Activated B cell treated with CpG ODN at 0.5 μM for 24 hours (primary cell): Measurements from ENCODE around the gene GSDME. TPM values are rescaled to one million over a fixed set of nuclear protein-coding genes. Genes with fewer than 3 reads are reported as not detected.

Experiments used
- ATAC-seq: fragments of 200-7000 bp; cut with Tn5 transposase; one replicate; pipeline ENCODE4 v1.10.0; 2021; ENCODE audit warnings: low read depth, mild to moderate bottlenecking, moderate library complexity
- CTCF ChIA-PET: fragments of 350-600 bp; sonication (Branson Sonifier 250); formaldehyde crosslinking; loops from one replicate; lab custom pipeline; 2021; ENCODE audit warnings: antibody characterized with exemption; lab: Charles Lee
- POLR2A ChIA-PET: fragments of 350-600 bp; sonication (Branson Sonifier 250); formaldehyde crosslinking; loops from one replicate; lab custom pipeline; 2021; ENCODE audit warnings: antibody characterized with exemption; lab: Charles Lee
- DNase-seq: peaks from one replicate; pipeline ENCODE4 v3.0.0; 2022
- H3K27ac Mint-ChIP-seq: one replicate; pipeline ENCODE4 v1.8.0; 2020; ENCODE audit warnings: mixed read lengths
- H3K27me3 Mint-ChIP-seq: one replicate; pipeline ENCODE4 v1.8.0; 2021; ENCODE audit warnings: mixed read lengths
- H3K36me3 Mint-ChIP-seq: one replicate; pipeline ENCODE4 v1.8.0; 2021; ENCODE audit warnings: low read depth, mixed read lengths
- H3K4me1 Mint-ChIP-seq: one replicate; pipeline ENCODE4 v1.8.0; 2021; ENCODE audit warnings: mixed read lengths
- H3K4me3 Mint-ChIP-seq: one replicate; pipeline ENCODE4 v1.8.0; 2020; ENCODE audit warnings: mild to moderate bottlenecking, mixed read lengths
- H3K9me3 Mint-ChIP-seq: one replicate; pipeline ENCODE4 v1.8.0; 2020; ENCODE audit warnings: mixed read lengths
- intact Hi-C: fragments of 100-400 bp; cut with micrococcal nuclease; formaldehyde crosslinking; loops from one replicate; pipeline ENCODE4 v1.15.1; 2024
- total RNA-seq: library from RNA; stranded (reverse); gene quantifications from 2 replicates; pipeline ENCODE4 v1.2.3, GENCODE V29; 2022
- TF ChIP-seq, protein P1 (sequence below): fragments of 200-600 bp; IDR thresholded peaks from one replicate; pipeline ENCODE4 v1.8.0; 2022; ENCODE audit warnings: antibody characterized with exemption, mild to moderate bottlenecking

The GSDME gene
- total RNA-seq, 1 donor from 2014 or later: 4.1 TPM

DNA sequence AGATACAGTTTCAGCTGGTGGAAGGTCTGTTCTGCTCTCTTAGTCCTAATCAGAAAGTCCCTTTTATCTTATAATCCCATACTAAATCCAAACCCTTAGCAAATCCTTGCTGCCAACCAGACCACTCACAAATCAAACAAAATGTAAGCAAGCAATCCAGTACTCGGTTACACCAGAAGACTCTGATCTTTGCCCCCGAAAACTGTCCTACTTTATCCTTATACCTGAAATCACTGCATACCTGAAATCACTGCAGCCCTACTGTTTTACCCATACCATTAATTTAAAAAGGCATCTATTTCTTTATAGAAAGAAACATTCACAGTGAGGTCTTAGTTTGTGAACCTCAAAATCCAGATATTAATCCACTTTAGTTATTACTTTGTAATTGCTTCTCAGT is 64.7 kb downstream of the GSDME start:
- H3K4me1 Mint-ChIP-seq: no peaks in the 10 kb centered on the region
- H3K4me3 Mint-ChIP-seq: no peak overlapping the region
- DNase-seq (no peak), ATAC-seq (no peak)
- H3K36me3 Mint-ChIP-seq: peaks cover 42% of the 10 kb centered on the region
- ChIA-PET POLR2A (no interaction called here), CTCF (no interaction called here)
- TF ChIP-seq, protein P1, sequence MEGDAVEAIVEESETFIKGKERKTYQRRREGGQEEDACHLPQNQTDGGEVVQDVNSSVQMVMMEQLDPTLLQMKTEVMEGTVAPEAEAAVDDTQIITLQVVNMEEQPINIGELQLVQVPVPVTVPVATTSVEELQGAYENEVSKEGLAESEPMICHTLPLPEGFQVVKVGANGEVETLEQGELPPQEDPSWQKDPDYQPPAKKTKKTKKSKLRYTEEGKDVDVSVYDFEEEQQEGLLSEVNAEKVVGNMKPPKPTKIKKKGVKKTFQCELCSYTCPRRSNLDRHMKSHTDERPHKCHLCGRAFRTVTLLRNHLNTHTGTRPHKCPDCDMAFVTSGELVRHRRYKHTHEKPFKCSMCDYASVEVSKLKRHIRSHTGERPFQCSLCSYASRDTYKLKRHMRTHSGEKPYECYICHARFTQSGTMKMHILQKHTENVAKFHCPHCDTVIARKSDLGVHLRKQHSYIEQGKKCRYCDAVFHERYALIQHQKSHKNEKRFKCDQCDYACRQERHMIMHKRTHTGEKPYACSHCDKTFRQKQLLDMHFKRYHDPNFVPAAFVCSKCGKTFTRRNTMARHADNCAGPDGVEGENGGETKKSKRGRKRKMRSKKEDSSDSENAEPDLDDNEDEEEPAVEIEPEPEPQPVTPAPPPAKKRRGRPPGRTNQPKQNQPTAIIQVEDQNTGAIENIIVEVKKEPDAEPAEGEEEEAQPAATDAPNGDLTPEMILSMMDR: no peak
- no peaks in the 10 kb centered on the region for H3K27me3 Mint-ChIP-seq
- H3K9me3 Mint-ChIP-seq: no peaks in the 10 kb centered on the region
- intact Hi-C loops: no loop called here
- H3K27ac Mint-ChIP-seq: no peak overlapping the region

DNA sequence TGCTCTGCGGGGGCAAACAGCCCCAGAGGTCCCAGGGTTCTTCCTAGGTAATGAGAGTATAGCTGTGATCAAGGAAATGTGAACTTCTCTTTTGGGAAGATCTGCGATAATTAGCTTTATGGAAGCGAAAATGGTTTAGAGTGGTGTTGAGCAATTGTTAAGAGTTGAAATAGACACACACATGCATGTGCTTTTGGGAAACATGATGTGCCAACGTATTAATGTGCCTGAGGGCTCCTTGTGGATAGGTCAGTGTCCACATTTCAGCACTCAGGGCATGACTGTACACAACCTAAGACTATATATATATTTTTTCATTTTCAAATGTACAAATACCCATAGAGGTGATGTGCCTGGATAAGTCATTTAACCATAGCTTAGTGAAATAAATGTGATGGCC is 67.0 kb downstream of the GSDME start:
- POLR2A ChIA-PET: no interaction called here
- no peaks in the 10 kb centered on the region for H3K27me3 Mint-ChIP-seq
- intact Hi-C loops: no loop called here
- no peak overlapping the region for H3K4me3 Mint-ChIP-seq
- H3K36me3 Mint-ChIP-seq: peaks cover 43% of the 10 kb centered on the region
- no peaks in the 10 kb centered on the region for H3K4me1 Mint-ChIP-seq
- TF ChIP-seq, protein P1: no peak
- DNase-seq (no peak), ATAC-seq (no peak)
- CTCF ChIA-PET: no interaction called here
- no peak overlapping the region for H3K27ac Mint-ChIP-seq
- H3K9me3 Mint-ChIP-seq: no peaks in the 10 kb centered on the region

DNA sequence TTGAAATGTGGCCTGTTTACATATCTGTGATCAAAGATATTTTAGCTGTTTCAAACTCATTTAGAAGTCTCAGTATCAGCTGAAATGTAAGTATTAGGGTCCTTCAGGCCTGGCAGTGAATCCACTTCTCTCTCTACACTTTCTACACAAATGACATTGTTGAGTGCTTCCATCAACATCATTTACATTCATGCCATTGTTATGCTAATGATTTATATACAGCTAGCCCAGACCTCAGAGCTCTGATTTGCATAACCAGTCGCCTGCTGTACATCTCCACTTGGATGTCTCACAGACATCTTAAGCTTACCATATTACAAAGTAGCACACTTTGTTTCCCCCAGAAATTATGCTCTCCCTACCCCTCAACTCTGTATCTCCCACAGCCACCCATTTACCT is 71.6 kb downstream of the GSDME start:
- DNase-seq: no peak
- H3K27me3 Mint-ChIP-seq: no peaks in the 10 kb centered on the region
- H3K36me3 Mint-ChIP-seq: peaks cover 50% of the 10 kb centered on the region
- TF ChIP-seq, protein P1: no peak
- no peak overlapping the region for H3K27ac Mint-ChIP-seq
- no peak for ATAC-seq
- H3K4me3 Mint-ChIP-seq: no peak overlapping the region
- ChIA-PET POLR2A (no interaction called here), CTCF (no interaction called here)
- intact Hi-C loops: no loop called here
- no peaks in the 10 kb centered on the region for H3K9me3 Mint-ChIP-seq
- H3K4me1 Mint-ChIP-seq: no peaks in the 10 kb centered on the region

DNA sequence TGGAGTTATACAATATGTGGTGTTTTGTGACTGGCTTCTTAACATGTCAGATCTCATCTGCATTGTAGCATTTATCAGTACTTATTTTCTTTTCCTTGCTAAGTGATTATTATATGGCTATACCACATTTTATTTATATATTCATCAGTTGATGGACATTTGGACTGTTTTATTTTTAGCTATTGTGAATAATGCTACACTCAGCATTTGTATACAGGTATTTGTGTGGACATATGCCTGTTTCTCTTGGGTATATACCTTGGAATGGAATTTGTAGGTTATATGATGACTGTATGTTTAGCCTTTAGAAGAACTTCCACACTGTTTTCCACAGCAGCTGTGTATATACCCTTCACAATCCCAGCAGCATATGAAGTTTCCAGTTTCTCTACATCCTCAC is 86.5 kb downstream of the GSDME start:
- TF ChIP-seq, protein P1: no peak
- H3K9me3 Mint-ChIP-seq: no peaks in the 10 kb centered on the region
- ATAC-seq (no peak), DNase-seq (no peak)
- H3K36me3 Mint-ChIP-seq: peaks cover 25% of the 10 kb centered on the region
- intact Hi-C loops: no loop called here
- no peaks in the 10 kb centered on the region for H3K4me1 Mint-ChIP-seq
- H3K27ac Mint-ChIP-seq: no peak overlapping the region
- ChIA-PET POLR2A (no interaction called here), CTCF (no interaction called here)
- no peaks in the 10 kb centered on the region for H3K27me3 Mint-ChIP-seq
- H3K4me3 Mint-ChIP-seq: no peak overlapping the region

DNA sequence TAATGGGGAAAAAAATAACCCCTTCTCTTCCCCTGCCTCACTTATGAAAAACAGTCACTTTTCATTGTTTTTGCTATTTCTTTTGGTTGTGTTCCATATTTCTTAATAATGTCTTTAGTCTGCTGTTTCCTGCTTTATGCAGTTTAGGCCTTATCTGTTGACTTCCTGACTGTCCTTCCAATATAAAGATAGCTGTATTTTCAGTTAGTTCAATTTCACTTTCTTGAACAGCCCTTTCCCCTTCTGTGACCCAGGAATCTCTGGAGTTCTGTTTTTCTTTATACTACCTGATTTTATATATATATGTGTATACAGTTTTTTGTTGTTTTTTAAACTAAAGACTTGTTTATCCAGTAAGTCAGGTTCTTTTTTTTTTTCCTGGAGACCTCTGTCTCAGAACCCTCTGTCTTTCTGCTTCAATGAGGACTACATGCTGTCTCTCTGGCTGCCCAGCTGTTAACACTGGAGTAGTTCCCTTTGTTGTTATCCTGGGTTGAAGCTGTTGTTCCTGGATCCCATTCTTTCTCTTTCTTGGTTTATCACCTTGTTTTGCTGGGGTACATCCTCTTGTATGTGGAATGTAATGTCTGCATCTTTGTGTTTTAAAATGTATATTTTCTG is 87.2 kb downstream of the GSDME start:
- TF ChIP-seq, protein P1: no peak
- H3K4me3 Mint-ChIP-seq: no peak overlapping the region
- no peaks in the 10 kb centered on the region for H3K4me1 Mint-ChIP-seq
- H3K27me3 Mint-ChIP-seq: no peaks in the 10 kb centered on the region
- DNase-seq: no peak
- no peak overlapping the region for H3K27ac Mint-ChIP-seq
- ChIA-PET CTCF (no interaction called here), POLR2A (no interaction called here)
- H3K9me3 Mint-ChIP-seq: no peaks in the 10 kb centered on the region
- ATAC-seq: no peak
- intact Hi-C loops: loop anchor here (5.0 kb wide), 1 partner anchor 958 kb away; the partner anchor contains the start of gene STK31
- H3K36me3 Mint-ChIP-seq: peaks cover 26% of the 10 kb centered on the region
